HEK293 (cell line): ENCODE results near the gene NFE2L2.

Experiments used
- CTCF ChIA-PET: fragments of 350-600 bp; formaldehyde crosslinking; extraction: SDS; loops from one replicate; lab custom pipeline; 2021; ENCODE audit warnings: antibody characterized with exemption; lab: Yijun Ruan, JAX
- POLR2A ChIA-PET: fragments of 300-600 bp; formaldehyde crosslinking; extraction: SDS; loops from one replicate; lab custom pipeline; 2020; ENCODE audit warnings: antibody characterized with exemption, inconsistent platforms; lab: Yijun Ruan, JAX
- H3K27ac ChIP-seq: fragments of 200-500 bp; sonication (Bioruptor generic); 2 replicates; pipeline ENCODE4 v1.5.1; 2014; ENCODE audit warnings: low read depth, low read length, control low read depth, inconsistent platforms; ENCODE audit errors: extremely low read depth
- H3K36me3 ChIP-seq, 2 experiments: fragments of 200-500 bp in 1 of 2; sonication (Bioruptor generic) in 1 of 2; 1 replicate in 1 of 2; 2 replicates in 1 of 2; pipeline ENCODE4 v1.5.1; 2014 to 2017; ENCODE audit warnings: inconsistent platforms in 2 of 2, low read length in 2 of 2; ENCODE audit not compliant: control insufficient read depth in 2 of 2, insufficient read depth in 1 of 2
- H3K4me1 ChIP-seq: fragments of 200-500 bp; sonication (Bioruptor generic); 2 replicates; pipeline ENCODE4 v1.5.1; 2014; ENCODE audit warnings: mild to moderate bottlenecking, low read length, inconsistent platforms; ENCODE audit not compliant: control insufficient read depth, insufficient read depth
- H3K4me3 ChIP-seq: 2 replicates; pipeline ENCODE4 v1.5.1; 2011; ENCODE audit warnings: low read depth, mild to moderate bottlenecking, control low read depth, low read length, moderate library complexity
- H3K9me3 ChIP-seq: fragments of 200-500 bp; sonication (Bioruptor generic); 2 replicates; pipeline ENCODE4 v1.5.1; 2014; ENCODE audit warnings: low read depth, low read length, inconsistent platforms; ENCODE audit not compliant: control insufficient read depth, insufficient read depth
- CTCF ChIP-seq: fragments of 450-650 bp; formaldehyde crosslinking; IDR thresholded peaks from 2 replicates; pipeline ENCODE4 v1.5.1; 2016; ENCODE audit warnings: missing biosample characterization, missing genetic modification characterization
- FEZF1 ChIP-seq: fragments of 450-650 bp; formaldehyde crosslinking; IDR thresholded peaks from 2 replicates; pipeline ENCODE4 v1.5.1; 2016; ENCODE audit warnings: missing biosample characterization, missing genetic modification characterization
- HOXA7 ChIP-seq: sonication (generic); formaldehyde crosslinking; IDR thresholded peaks from 2 replicates; pipeline ENCODE4 v1.8.1; 2022; ENCODE audit warnings: missing genetic modification reagents, borderline replicate concordance
- KLF8 ChIP-seq: fragments of 450-650 bp; formaldehyde crosslinking; IDR thresholded peaks from 2 replicates; pipeline ENCODE4 v1.5.1; 2016; ENCODE audit warnings: missing biosample characterization, missing genetic modification characterization
- KLF9 ChIP-seq: fragments of 450-650 bp; formaldehyde crosslinking; IDR thresholded peaks from 2 replicates; pipeline ENCODE4 v1.5.1; 2016; ENCODE audit warnings: missing biosample characterization, missing genetic modification characterization, low read depth
- MZF1 ChIP-seq: fragments of 450-650 bp; formaldehyde crosslinking; IDR thresholded peaks from 2 replicates; pipeline ENCODE4 v1.5.1; 2017; ENCODE audit warnings: missing biosample characterization, missing genetic modification characterization, borderline replicate concordance
- PRDM1 ChIP-seq: fragments of 450-650 bp; formaldehyde crosslinking; IDR thresholded peaks from 2 replicates; pipeline ENCODE4; 2016; ENCODE audit warnings: missing biosample characterization, missing genetic modification characterization
- RBAK ChIP-seq: fragments of 450-650 bp; formaldehyde crosslinking; IDR thresholded peaks from 2 replicates; pipeline ENCODE4 v1.5.1; 2016; ENCODE audit warnings: missing biosample characterization, missing genetic modification characterization
- SCRT1 ChIP-seq: fragments of 450-650 bp; formaldehyde crosslinking; IDR thresholded peaks from 2 replicates; pipeline ENCODE4 v1.5.1; 2016; ENCODE audit warnings: missing biosample characterization, missing genetic modification characterization, borderline replicate concordance
- SETDB1 ChIP-seq: IDR thresholded peaks from one replicate; pipeline ENCODE4 v1.6.1; 2017; ENCODE audit warnings: mild to moderate bottlenecking, low read length, moderate library complexity, mixed read lengths; ENCODE audit not compliant: insufficient read length
- ZBTB49 ChIP-seq: fragments of 450-650 bp; formaldehyde crosslinking; IDR thresholded peaks from 2 replicates; pipeline ENCODE4 v1.5.1; 2016; ENCODE audit warnings: missing biosample characterization, missing genetic modification characterization, low read depth
- ZBTB6 ChIP-seq: fragments of 450-650 bp; formaldehyde crosslinking; IDR thresholded peaks from 2 replicates; pipeline ENCODE4 v1.5.1; 2017; ENCODE audit warnings: missing biosample characterization, missing genetic modification characterization
- ZFHX2 ChIP-seq: fragments of 450-650 bp; formaldehyde crosslinking; conservative IDR thresholded peaks from 2 replicates; pipeline ENCODE4 v1.5.1; 2016; ENCODE audit warnings: missing biosample characterization, missing genetic modification characterization
- ZFP3 ChIP-seq: fragments of 450-650 bp; formaldehyde crosslinking; IDR thresholded peaks from 2 replicates; pipeline ENCODE4 v1.5.1; 2016; ENCODE audit warnings: low read depth, missing biosample characterization, missing genetic modification characterization
- ZNF114 ChIP-seq: fragments of 450-650 bp; formaldehyde crosslinking; IDR thresholded peaks from 2 replicates; pipeline ENCODE4 v1.5.0; 2017; ENCODE audit warnings: missing biosample characterization, missing genetic modification characterization
- ZNF221 ChIP-seq: fragments of 450-650 bp; formaldehyde crosslinking; IDR thresholded peaks from 2 replicates; pipeline ENCODE4 v1.5.1; 2017; ENCODE audit warnings: missing biosample characterization, missing genetic modification characterization, borderline replicate concordance
- ZNF366 ChIP-seq: fragments of 450-650 bp; formaldehyde crosslinking; conservative IDR thresholded peaks from 2 replicates; pipeline ENCODE4 v1.5.1; 2016; ENCODE audit warnings: missing biosample characterization, missing genetic modification characterization
- ZNF561 ChIP-seq: fragments of 450-650 bp; IDR thresholded peaks from 2 replicates; pipeline ENCODE4 v1.5.1; 2018; ENCODE audit warnings: missing biosample characterization, missing genetic modification characterization, borderline replicate concordance
- ZNF596 ChIP-seq: fragments of 450-650 bp; IDR thresholded peaks from 2 replicates; pipeline ENCODE4 v1.5.0; 2018; ENCODE audit warnings: missing biosample characterization, mild to moderate bottlenecking, missing genetic modification characterization, moderate library complexity
- ZNF610 ChIP-seq: fragments of 450-650 bp; formaldehyde crosslinking; IDR thresholded peaks from 2 replicates; pipeline ENCODE4 v1.5.1; 2016; ENCODE audit warnings: missing biosample characterization, missing genetic modification characterization, borderline replicate concordance
- ZNF639 ChIP-seq: fragments of 450-650 bp; formaldehyde crosslinking; IDR thresholded peaks from 2 replicates; pipeline ENCODE4 v1.5.1; 2016; ENCODE audit warnings: missing biosample characterization, missing genetic modification characterization
- ZNF654 ChIP-seq: fragments of 450-650 bp; formaldehyde crosslinking; IDR thresholded peaks from 2 replicates; pipeline ENCODE4 v1.5.1; 2016; ENCODE audit warnings: low read depth, missing biosample characterization, missing genetic modification characterization
- ZSCAN23 ChIP-seq: fragments of 450-650 bp; formaldehyde crosslinking; IDR thresholded peaks from 2 replicates; pipeline ENCODE4 v1.5.1; 2016; ENCODE audit warnings: missing biosample characterization, missing genetic modification characterization
- ZSCAN4 ChIP-seq: fragments of 450-650 bp; formaldehyde crosslinking; IDR thresholded peaks from 2 replicates; pipeline ENCODE4 v1.5.1; 2017; ENCODE audit warnings: missing biosample characterization, missing genetic modification characterization
- ZXDB ChIP-seq: fragments of 450-650 bp; formaldehyde crosslinking; IDR thresholded peaks from 2 replicates; pipeline ENCODE4 v1.5.1; 2016; ENCODE audit warnings: missing biosample characterization, missing genetic modification characterization

NFE2L2 gene

GRCh38 chr2:177254433-177255226, 9.9 kb downstream of the NFE2L2 start (continued):
- TF ChIP-seq ZNF366 (tag by site-specific recombination) (0 out of 2 replicates have a peak, but pooled peaks have one; percentile 52), ZNF610 (tag by site-specific recombination) (no peak), SCRT1 (tag by site-specific recombination) (no peak), RBAK (tag by site-specific recombination) (no peak), KLF8 (tag by site-specific recombination) (no peak), ZNF639 (tag by site-specific recombination) (no peak), ZXDB (tag by site-specific recombination) (no peak), HOXA7 (CRISPR knock-in tag) (no peak), ZNF654 (peak; percentile 6; the same call in 1 of the 2 replicates), ZNF561 (peak; percentile 69; the same call in 1 of the 2 replicates), CTCF (tag by site-specific recombination) (peak; percentile 74), ZSCAN23 (tag by site-specific recombination) (no peak), PRDM1 (tag by site-specific recombination) (no peak), ZSCAN4 (tag by site-specific recombination) (no peak)
- TF ChIP-seq, all 188 proteins: peak for 9

- Histone ChIP-seq H3K4me1 (no peaks in the 10 kb centered on the region), H3K4me3 (no peak overlapping the region), H3K36me3 (peaks cover 0 to 3% of the 10 kb centered on the region in 2 experiments; a peak in 2 of 3 replicates), H3K9me3 (no peaks in the 10 kb centered on the region), H3K27ac (no peak overlapping the region)
- POLR2A ChIA-PET = interaction anchor here (1.4 to 1.7 kb wide), 2 partner anchors 11 to 41 kb away, joined by 3 to 6 read pairs; partner anchors contain the start of genes HNRNPA3 and NFE2L2
- CTCF ChIA-PET = interaction anchor here (0.6 to 3.8 kb wide), 11 partner anchors 7 to 81 kb away, joined by 3 to 33 read pairs (median 4); partner anchors contain the start of gene NFE2L2
- TF ChIP-seq CTCF (tag by site-specific recombination) (no peak), ZNF596 (tag by site-specific recombination) (no peak), MZF1 (tag by site-specific recombination) (no peak), SETDB1 (no peak), ZBTB49 (tag by site-specific recombination) (no peak), FEZF1 (tag by site-specific recombination) (no peak), ZNF114 (tag by site-specific recombination) (no peak), ZFP3 (tag by site-specific recombination) (no peak), ZNF221 (tag by site-specific recombination) (no peak), HOXA7 (CRISPR knock-in tag) (no peak), ZFHX2 (tag by site-specific recombination) (no peak), KLF9 (tag by site-specific recombination) (no peak), ZBTB6 (tag by site-specific recombination) (no peak)
These were observed 10.8 kb downstream of the NFE2L2 start for GRCh38 chr2:177253704-177254103.
